HFF-Myc (cell line): ENCODE results near the gene RAB33B.

Source experiments
- DNase-seq: peaks from one replicate; pipeline ENCODE4 v3.0.0-alpha.2; 2011; ENCODE audit warnings: low read depth; ENCODE audit errors: extremely low read depth
- H3K4me3 ChIP-seq: replicated peaks from 2 replicates; pipeline ENCODE4 v1.5.1; 2011; ENCODE audit warnings: low read depth, mild to moderate bottlenecking, control low read depth, low read length
- TF ChIP-seq, protein P1 (sequence below): IDR thresholded peaks from 2 replicates; pipeline ENCODE4 v1.5.1; 2012; ENCODE audit warnings: mild to moderate bottlenecking, low read depth, low read length, control low read depth; ENCODE audit errors: missing control alignments

Gene RAB33B

GRCh38 chr4:139515531-139515958 is 61.6 kb downstream of the RAB33B start:
- TF ChIP-seq, protein P1, sequence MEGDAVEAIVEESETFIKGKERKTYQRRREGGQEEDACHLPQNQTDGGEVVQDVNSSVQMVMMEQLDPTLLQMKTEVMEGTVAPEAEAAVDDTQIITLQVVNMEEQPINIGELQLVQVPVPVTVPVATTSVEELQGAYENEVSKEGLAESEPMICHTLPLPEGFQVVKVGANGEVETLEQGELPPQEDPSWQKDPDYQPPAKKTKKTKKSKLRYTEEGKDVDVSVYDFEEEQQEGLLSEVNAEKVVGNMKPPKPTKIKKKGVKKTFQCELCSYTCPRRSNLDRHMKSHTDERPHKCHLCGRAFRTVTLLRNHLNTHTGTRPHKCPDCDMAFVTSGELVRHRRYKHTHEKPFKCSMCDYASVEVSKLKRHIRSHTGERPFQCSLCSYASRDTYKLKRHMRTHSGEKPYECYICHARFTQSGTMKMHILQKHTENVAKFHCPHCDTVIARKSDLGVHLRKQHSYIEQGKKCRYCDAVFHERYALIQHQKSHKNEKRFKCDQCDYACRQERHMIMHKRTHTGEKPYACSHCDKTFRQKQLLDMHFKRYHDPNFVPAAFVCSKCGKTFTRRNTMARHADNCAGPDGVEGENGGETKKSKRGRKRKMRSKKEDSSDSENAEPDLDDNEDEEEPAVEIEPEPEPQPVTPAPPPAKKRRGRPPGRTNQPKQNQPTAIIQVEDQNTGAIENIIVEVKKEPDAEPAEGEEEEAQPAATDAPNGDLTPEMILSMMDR, result no peak
- DNase-seq, result no peak
- no peak overlapping the region for H3K4me3 ChIP-seq

GRCh38 chr4:139521754-139522401 is 68.0 kb downstream of the RAB33B start:
- H3K4me3 ChIP-seq, result no peak overlapping the region
- DNase-seq, result no peak
- TF ChIP-seq, protein P1, result no peak

- TF ChIP-seq, protein P1, result no peak
- no peak for DNase-seq
Measured at GRCh38 chr4:139522457-139522856, 68.5 kb downstream of the RAB33B start.

GRCh38 chr4:139523076-139523475 is 69.2 kb downstream of the RAB33B start:
- no peak overlapping the region for H3K4me3 ChIP-seq
- TF ChIP-seq, protein P1, result no peak
- DNase-seq, result no peak

More at GRCh38 chr4:139522457-139522856, 68.5 kb downstream of the RAB33B start:
- H3K4me3 ChIP-seq, result no peak overlapping the region

- H3K4me3 ChIP-seq, result no peak overlapping the region
- TF ChIP-seq, protein P1, result no peak
- DNase-seq, result no peak
Measured at GRCh38 chr4:139524062-139524631, 70.2 kb downstream of the RAB33B start.

DNA sequence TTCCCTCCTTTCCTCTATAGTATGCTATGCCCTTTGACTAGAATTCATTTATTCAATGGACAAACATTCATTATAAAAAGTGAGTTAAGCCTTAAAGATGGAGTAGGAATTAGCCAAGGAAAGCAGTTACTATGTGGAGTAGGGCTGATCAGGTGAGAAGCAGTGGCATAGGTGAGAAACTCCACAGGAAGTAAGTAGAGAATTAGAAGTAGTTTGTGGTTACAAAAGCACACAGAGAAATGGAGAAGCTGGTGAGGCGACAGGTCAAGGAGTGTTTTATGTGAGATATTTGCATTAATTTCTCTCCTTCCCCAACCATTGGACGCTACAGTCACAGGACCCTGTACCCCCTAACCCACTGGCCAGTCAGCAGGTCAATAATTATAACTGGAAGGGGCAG is 71.5 kb downstream of the RAB33B start:
- no peak for DNase-seq
- TF ChIP-seq, protein P1, result no peak
- H3K4me3 ChIP-seq, result no peak overlapping the region
